MCF 10A (cell line): ENCODE measurements around the gene CCDC191. TPM values are rescaled to one million over a fixed set of nuclear protein-coding genes. Genes with fewer than 3 reads are reported as not detected.

Source experiments
- BruUV-seq: library from RNA; stranded (reverse); fragments of 400-500 nt; replicated peaks from 2 replicates; lab custom pipeline; 2021; lab: Mats Ljungman, UMichigan
- CTCF ChIA-PET: fragments of 300-600 bp; sonication (Branson Sonifier 250); formaldehyde crosslinking; extraction: SDS; loops from one replicate; lab custom pipeline; 2021; ENCODE audit warnings: antibody characterized with exemption, inconsistent platforms; lab: Yijun Ruan, JAX
- POLR2A ChIA-PET: fragments of 300-600, 350-650 bp; sonication (Branson Sonifier 250); formaldehyde crosslinking; extraction: SDS; loops from one replicate; lab custom pipeline; 2020; ENCODE audit warnings: antibody characterized with exemption, inconsistent platforms; lab: Yijun Ruan, JAX
- DNase-seq: peaks from one replicate; pipeline ENCODE4 v3.0.0-alpha.2; 2018; ENCODE audit not compliant: unreplicated experiment
- H3K27ac Mint-ChIP-seq: one replicate; pipeline ENCODE4 v1.8.0; 2022; ENCODE audit warnings: mild to moderate bottlenecking, low read depth, mixed read lengths; ENCODE audit not compliant: unreplicated experiment
- H3K27me3 Mint-ChIP-seq: one replicate; pipeline ENCODE4 v1.8.0; 2022; ENCODE audit warnings: mixed read lengths; ENCODE audit not compliant: insufficient read depth, unreplicated experiment
- H3K36me3 Mint-ChIP-seq: one replicate; pipeline ENCODE4 v1.8.0; 2022; ENCODE audit warnings: mild to moderate bottlenecking, moderate library complexity, mixed read lengths; ENCODE audit not compliant: insufficient read depth, unreplicated experiment
- H3K4me1 Mint-ChIP-seq: one replicate; pipeline ENCODE4 v1.8.0; 2022; ENCODE audit warnings: mixed read lengths; ENCODE audit not compliant: insufficient read depth, unreplicated experiment
- H3K4me3 Mint-ChIP-seq: one replicate; pipeline ENCODE4 v1.8.0; 2022; ENCODE audit warnings: mild to moderate bottlenecking, moderate library complexity, mixed read lengths; ENCODE audit not compliant: unreplicated experiment
- H3K9me3 Mint-ChIP-seq: one replicate; pipeline ENCODE4 v1.8.0; 2022; ENCODE audit warnings: mixed read lengths; ENCODE audit not compliant: unreplicated experiment
- CTCF ChIP-seq: fragments of 200-600 bp; IDR thresholded peaks from one replicate; pipeline ENCODE4 v1.8.0; 2022; ENCODE audit warnings: antibody characterized with exemption, mild to moderate bottlenecking; ENCODE audit not compliant: unreplicated experiment
- intact Hi-C: fragments of 100-400 bp; cut with micrococcal nuclease; formaldehyde crosslinking; loops from 2 replicates; pipeline ENCODE4 v1.14.1; 2022
- total RNA-seq: library from RNA; stranded (reverse); gene quantifications from 2 replicates; pipeline ENCODE4 v1.2.3, GENCODE V29; 2022

CCDC191 gene
- total RNA-seq, 1 experiment from 2014 or later: 3.8 TPM

- DNase-seq: peak; percentile 9
- peak overlapping the region; percentile 79 for H3K4me3 Mint-ChIP-seq
- H3K36me3 Mint-ChIP-seq: peaks cover 6% of the 10 kb centered on the region
- H3K9me3 Mint-ChIP-seq: no peaks in the 10 kb centered on the region
- no peak overlapping the region for H3K27ac Mint-ChIP-seq
- TF ChIP-seq CTCF: no peak
- no peaks in the 10 kb centered on the region for H3K27me3 Mint-ChIP-seq
- H3K4me1 Mint-ChIP-seq: peaks cover 13% of the 10 kb centered on the region
- POLR2A ChIA-PET: no interaction called here
- CTCF ChIA-PET: no interaction called here
- BruUV-seq: no TSS peak
- intact Hi-C loops: loop anchor here (10.0 kb wide), 1 partner anchor 197 kb away; no protein-coding TSS in a partner anchor
These were observed 108.1 kb downstream of the CCDC191 start for GRCh38 chr3:113948015-113948917.

GRCh38 chr3:113947372-113948014 is 108.8 kb downstream of the CCDC191 start, which contains the start of gene ZDHHC23:
ZDHHC23 (plus strand) TSS chr3:113948013; CDS start chr3:113948803, 790 bp downstream.
- no peak for TF ChIP-seq CTCF
- peak within 1 kb of the TSS; percentile 79 for H3K4me3 Mint-ChIP-seq
- H3K27me3 Mint-ChIP-seq: no peaks in the 10 kb centered on the region
- H3K27ac Mint-ChIP-seq: no peak within 1 kb of the TSS
- peak; percentile 73 for DNase-seq
- CTCF ChIA-PET: no interaction called here
- no TSS peak for BruUV-seq
- POLR2A ChIA-PET: interaction anchor here (1.0 kb wide), 1 partner anchor 55 kb away, joined by 3 read pairs; no protein-coding TSS in a partner anchor
- H3K36me3 Mint-ChIP-seq: peaks cover 3% of the 10 kb centered on the region
- intact Hi-C loops: loop anchor here (1.0 to 10.0 kb wide), 2 partner anchors 109 to 197 kb away; partner anchors contain the start of genes CCDC191 and QTRT2
- H3K9me3 Mint-ChIP-seq: no peaks in the 10 kb centered on the region
- H3K4me1 Mint-ChIP-seq: peaks cover 13% of the 10 kb centered on the region

GRCh38 chr3:113946831-113947230 is 109.5 kb downstream of the CCDC191 start:
- Mint-ChIP-seq H3K27me3 (no peaks in the 10 kb centered on the region), H3K4me1 (peaks cover 13% of the 10 kb centered on the region), H3K27ac (no peak overlapping the region), H3K36me3 (no peaks in the 10 kb centered on the region), H3K9me3 (no peaks in the 10 kb centered on the region), H3K4me3 (peak overlapping the region; percentile 79)
- ChIA-PET POLR2A (interaction anchor here (1.0 kb wide), 1 partner anchor 55 kb away, joined by 3 read pairs; no protein-coding TSS in a partner anchor), CTCF (no interaction called here)
- BruUV-seq: TSS peak; percentile 53
- TF ChIP-seq CTCF: no peak
- no peak for DNase-seq
- intact Hi-C loops: loop anchor here (1.0 to 10.0 kb wide), 2 partner anchors 109 to 198 kb away; partner anchors contain the start of genes CCDC191 and QTRT2
